Astrocyte (in vitro differentiated cells and primary cell): ENCODE measurements around the gene TSFM. TPM values are rescaled to one million over a fixed set of nuclear protein-coding genes. Genes with fewer than 3 reads are reported as not detected.

ENCODE experiments used
- DNase-seq: peaks from one replicate; pipeline ENCODE4 v3.0.0-alpha.2; 2010; ENCODE audit warnings: low read depth
- FAIRE-seq: peaks from 2 replicates; lab custom pipeline; 2011; peaks lifted over from hg19 to GRCh38; lab: Jason Lieb, UNC
- H2AFZ ChIP-seq: 2 replicates; pipeline ENCODE4 v1.6.0; 2012; ENCODE audit warnings: low read depth, low read length, inconsistent platforms
- H3K27ac ChIP-seq: 2 replicates; pipeline ENCODE4 v1.5.1; 2011; ENCODE audit warnings: low read depth, low read length, inconsistent platforms
- H3K27me3 ChIP-seq: 2 replicates; pipeline ENCODE4 v1.6.0; 2011; ENCODE audit warnings: low read length, inconsistent platforms; ENCODE audit not compliant: insufficient read depth
- H3K36me3 ChIP-seq: 2 replicates; pipeline ENCODE4 v1.5.1; 2011; ENCODE audit warnings: low read length, inconsistent platforms; ENCODE audit not compliant: insufficient read depth
- H3K4me1 ChIP-seq: 2 replicates; pipeline ENCODE4 v1.5.1; 2011; ENCODE audit warnings: low read length, inconsistent platforms; ENCODE audit not compliant: insufficient read depth
- H3K4me2 ChIP-seq: 2 replicates; pipeline ENCODE4 v1.6.0; 2012; ENCODE audit warnings: low read length, inconsistent platforms
- H3K4me3 ChIP-seq: 2 replicates; pipeline ENCODE4 v1.5.1; 2011; ENCODE audit warnings: low read depth, mild to moderate bottlenecking, low read length, inconsistent platforms; ENCODE audit not compliant: insufficient read depth
- H3K79me2 ChIP-seq: 2 replicates; pipeline ENCODE4 v1.6.0; 2012; ENCODE audit warnings: mild to moderate bottlenecking, low read length, inconsistent platforms; ENCODE audit not compliant: insufficient read depth
- H3K9ac ChIP-seq: 2 replicates; pipeline ENCODE4 v1.6.0; 2012; ENCODE audit warnings: mild to moderate bottlenecking, low read length, inconsistent platforms
- H3K9me3 ChIP-seq: 2 replicates; pipeline ENCODE4 v1.5.1; 2012; ENCODE audit warnings: low read depth, mild to moderate bottlenecking, low read length, inconsistent platforms; ENCODE audit not compliant: insufficient read depth
- H4K20me1 ChIP-seq: 2 replicates; pipeline ENCODE4 v1.6.0; 2012; ENCODE audit warnings: low read length, inconsistent platforms; ENCODE audit not compliant: insufficient read depth
- H3K27ac Mint-ChIP-seq: one replicate; pipeline ENCODE4 v1.8.0; 2021; ENCODE audit warnings: mild to moderate bottlenecking, mixed read lengths; ENCODE audit not compliant: unreplicated experiment
- H3K27me3 Mint-ChIP-seq: one replicate; pipeline ENCODE4 v1.8.0; 2021; ENCODE audit warnings: low read depth, mixed read lengths; ENCODE audit not compliant: unreplicated experiment
- H3K36me3 Mint-ChIP-seq: one replicate; pipeline ENCODE4 v1.8.0; 2021; ENCODE audit warnings: low read depth, mixed read lengths; ENCODE audit not compliant: unreplicated experiment
- H3K4me1 Mint-ChIP-seq: one replicate; pipeline ENCODE4 v1.8.0; 2021; ENCODE audit warnings: low read depth, mixed read lengths; ENCODE audit not compliant: unreplicated experiment
- H3K4me3 Mint-ChIP-seq: one replicate; pipeline ENCODE4 v1.8.0; 2021; ENCODE audit warnings: mild to moderate bottlenecking, moderate library complexity, mixed read lengths; ENCODE audit not compliant: unreplicated experiment
- H3K9me3 Mint-ChIP-seq: one replicate; pipeline ENCODE4 v1.8.0; 2021; ENCODE audit warnings: mild to moderate bottlenecking, mixed read lengths; ENCODE audit not compliant: unreplicated experiment
- CTCF ChIP-seq: IDR thresholded peaks from 2 replicates; pipeline ENCODE4 v1.5.1; 2011; ENCODE audit warnings: low read depth, mild to moderate bottlenecking, inconsistent platforms, low read length, moderate library complexity; ENCODE audit not compliant: insufficient read depth
- EZH2 ChIP-seq: IDR thresholded peaks from 2 replicates; pipeline ENCODE4 v1.6.1; 2012; ENCODE audit warnings: mild to moderate bottlenecking, low read length, inconsistent platforms; ENCODE audit not compliant: insufficient read depth
- total RNA-seq: library from RNA; stranded (reverse); gene quantifications from 2 replicates; pipeline ENCODE4 v1.2.1, GENCODE V29; 2021

Gene TSFM
- total RNA-seq, 1 donor from 2014 or later, result 26.6 TPM

GRCh38 chr12:57823131-57823907 lies 40.7 kb downstream of the TSFM start:
- Mint-ChIP-seq H3K36me3 (peaks cover 28% of the 10 kb centered on the region), H3K9me3 (peaks cover 3% of the 10 kb centered on the region), H3K4me1 (no peaks in the 10 kb centered on the region), H3K4me3 (no peak overlapping the region), H3K27me3 (no peaks in the 10 kb centered on the region), H3K27ac (no peak overlapping the region)
- Histone ChIP-seq H3K79me2 (peaks cover 13% of the 10 kb centered on the region), H3K27ac (no peak overlapping the region), H3K36me3 (peaks cover 67% of the 10 kb centered on the region), H3K4me1 (no peaks in the 10 kb centered on the region), H3K4me3 (no peak overlapping the region), H4K20me1 (peaks cover 54% of the 10 kb centered on the region), H3K27me3 (no peaks in the 10 kb centered on the region), H2AFZ (no peak overlapping the region), H3K9ac (no peak overlapping the region), H3K9me3 (no peaks in the 10 kb centered on the region), H3K4me2 (no peak overlapping the region)
- DNase-seq (no peak), FAIRE-seq (no peak)
- no peak for TF ChIP-seq CTCF
- TF ChIP-seq EZH2, result no peak

- Histone ChIP-seq H3K4me1 (no peaks in the 10 kb centered on the region), H3K4me2 (no peak overlapping the region), H2AFZ (no peak overlapping the region), H3K27me3 (no peaks in the 10 kb centered on the region), H3K36me3 (peaks cover 68% of the 10 kb centered on the region), H3K79me2 (peaks cover 20% of the 10 kb centered on the region), H3K4me3 (no peak overlapping the region), H3K27ac (no peak overlapping the region), H4K20me1 (peaks cover 56% of the 10 kb centered on the region), H3K9ac (no peak overlapping the region), H3K9me3 (no peaks in the 10 kb centered on the region)
- Mint-ChIP-seq H3K9me3 (peaks cover 3% of the 10 kb centered on the region), H3K27ac (no peak overlapping the region), H3K36me3 (peaks cover 32% of the 10 kb centered on the region), H3K27me3 (no peaks in the 10 kb centered on the region), H3K4me1 (peaks cover 6% of the 10 kb centered on the region), H3K4me3 (no peak overlapping the region)
- FAIRE-seq (no peak), DNase-seq (no peak)
- TF ChIP-seq EZH2, result no peak
- no peak for TF ChIP-seq CTCF
These were observed 41.5 kb downstream of the TSFM start for GRCh38 chr12:57823908-57824640.
